HEK293 (cell line): ENCODE measurements around the gene EML4.

Source experiments
- GLIS2 ChIP-seq: fragments of 450-650 bp; formaldehyde crosslinking; IDR thresholded peaks from 2 replicates; pipeline ENCODE4 v1.5.1; 2016; ENCODE audit warnings: missing biosample characterization, missing genetic modification characterization
- KLF1 ChIP-seq: fragments of 450-650 bp; formaldehyde crosslinking; IDR thresholded peaks from 2 replicates; pipeline ENCODE4 v1.5.1; 2016; ENCODE audit warnings: missing biosample characterization, missing genetic modification characterization
- KLF17 ChIP-seq: fragments of 450-650 bp; formaldehyde crosslinking; IDR thresholded peaks from 2 replicates; pipeline ENCODE4 v1.5.1; 2016; ENCODE audit warnings: missing biosample characterization, missing genetic modification characterization
- KLF8 ChIP-seq: fragments of 450-650 bp; formaldehyde crosslinking; IDR thresholded peaks from 2 replicates; pipeline ENCODE4 v1.5.1; 2016; ENCODE audit warnings: missing biosample characterization, missing genetic modification characterization
- MYNN ChIP-seq: fragments of 450-650 bp; formaldehyde crosslinking; IDR thresholded peaks from 2 replicates; pipeline ENCODE4 v1.5.1; 2016; ENCODE audit warnings: missing biosample characterization, missing genetic modification characterization, borderline replicate concordance
- PRDM4 ChIP-seq: fragments of 450-650 bp; formaldehyde crosslinking; IDR thresholded peaks from 2 replicates; pipeline ENCODE4 v1.5.1; 2017; ENCODE audit warnings: missing biosample characterization, missing genetic modification characterization
- SCRT2 ChIP-seq: fragments of 450-650 bp; formaldehyde crosslinking; IDR thresholded peaks from 2 replicates; pipeline ENCODE4 v1.5.1; 2016; ENCODE audit warnings: missing biosample characterization, missing genetic modification characterization
- SP3 ChIP-seq: fragments of 450-650 bp; formaldehyde crosslinking; IDR thresholded peaks from 2 replicates; pipeline ENCODE4 v1.5.1; 2016; ENCODE audit warnings: missing biosample characterization, missing genetic modification characterization
- TRIM28 ChIP-seq: IDR thresholded peaks from 2 replicates; pipeline ENCODE4 v1.6.1; 2011; ENCODE audit warnings: low read length, control low read depth, borderline replicate concordance
- WT1 ChIP-seq: fragments of 450-650 bp; formaldehyde crosslinking; IDR thresholded peaks from 2 replicates; pipeline ENCODE4 v1.5.1; 2016; ENCODE audit warnings: missing biosample characterization, missing genetic modification characterization
- ZBTB17 ChIP-seq: fragments of 450-650 bp; formaldehyde crosslinking; IDR thresholded peaks from 2 replicates; pipeline ENCODE4 v1.5.1; 2016; ENCODE audit warnings: missing biosample characterization, missing genetic modification characterization
- ZBTB21 ChIP-seq: fragments of 450-650 bp; formaldehyde crosslinking; IDR thresholded peaks from 2 replicates; pipeline ENCODE4 v1.5.1; 2017; ENCODE audit warnings: missing biosample characterization, missing genetic modification characterization
- ZBTB8A ChIP-seq: fragments of 450-650 bp; formaldehyde crosslinking; IDR thresholded peaks from 2 replicates; pipeline ENCODE4 v1.5.1; 2016; ENCODE audit warnings: missing biosample characterization, missing genetic modification characterization
- ZFP69B ChIP-seq: fragments of 450-650 bp; formaldehyde crosslinking; IDR thresholded peaks from 2 replicates; pipeline ENCODE4 v1.5.1; 2016; ENCODE audit warnings: missing biosample characterization, missing genetic modification characterization
- ZNF10 ChIP-seq: fragments of 450-650 bp; formaldehyde crosslinking; IDR thresholded peaks from 2 replicates; pipeline ENCODE4 v1.5.1; 2017; ENCODE audit warnings: missing biosample characterization, missing genetic modification characterization
- ZNF121 ChIP-seq: fragments of 450-650 bp; formaldehyde crosslinking; IDR thresholded peaks from 2 replicates; pipeline ENCODE4 v1.5.1; 2016; ENCODE audit warnings: missing biosample characterization, missing genetic modification characterization
- ZNF132 ChIP-seq: fragments of 450-650 bp; formaldehyde crosslinking; IDR thresholded peaks from 2 replicates; pipeline ENCODE4 v1.5.1; 2017; ENCODE audit warnings: missing biosample characterization, missing genetic modification characterization, borderline replicate concordance
- ZNF148 ChIP-seq: fragments of 450-650 bp; formaldehyde crosslinking; IDR thresholded peaks from 2 replicates; pipeline ENCODE4 v1.5.0; 2017; ENCODE audit warnings: missing biosample characterization, missing genetic modification characterization, borderline replicate concordance
- ZNF175 ChIP-seq: fragments of 450-650 bp; formaldehyde crosslinking; IDR thresholded peaks from 2 replicates; pipeline ENCODE4 v1.5.1; 2016; ENCODE audit warnings: missing biosample characterization, missing genetic modification characterization
- ZNF223 ChIP-seq: fragments of 450-650 bp; formaldehyde crosslinking; IDR thresholded peaks from 2 replicates; pipeline ENCODE4 v1.5.1; 2016; ENCODE audit warnings: missing biosample characterization, missing genetic modification characterization
- ZNF354C ChIP-seq: fragments of 450-650 bp; formaldehyde crosslinking; IDR thresholded peaks from 2 replicates; pipeline ENCODE4 v1.5.1; 2016; ENCODE audit warnings: missing biosample characterization, missing genetic modification characterization, low read depth, borderline replicate concordance
- ZNF426 ChIP-seq: fragments of 450-650 bp; formaldehyde crosslinking; IDR thresholded peaks from 2 replicates; pipeline ENCODE4 v1.5.1; 2017; ENCODE audit warnings: missing biosample characterization, missing genetic modification characterization, mild to moderate bottlenecking, inconsistent platforms, moderate library complexity
- ZNF510 ChIP-seq: fragments of 450-650 bp; formaldehyde crosslinking; IDR thresholded peaks from 2 replicates; pipeline ENCODE4 v1.5.1; 2018; ENCODE audit warnings: mild to moderate bottlenecking, missing genetic modification characterization, missing biosample characterization; ENCODE audit not compliant: insufficient replicate concordance
- ZNF513 ChIP-seq: fragments of 450-650 bp; IDR thresholded peaks from 2 replicates; pipeline ENCODE4 v1.5.1; 2018; ENCODE audit warnings: missing biosample characterization, missing genetic modification characterization
- ZNF561 ChIP-seq: fragments of 450-650 bp; IDR thresholded peaks from 2 replicates; pipeline ENCODE4 v1.5.1; 2018; ENCODE audit warnings: missing biosample characterization, missing genetic modification characterization, borderline replicate concordance
- ZNF600 ChIP-seq: fragments of 450-650 bp; formaldehyde crosslinking; IDR thresholded peaks from 2 replicates; pipeline ENCODE4 v1.5.1; 2016; ENCODE audit warnings: missing biosample characterization, missing genetic modification characterization
- ZNF610 ChIP-seq: fragments of 450-650 bp; formaldehyde crosslinking; IDR thresholded peaks from 2 replicates; pipeline ENCODE4 v1.5.1; 2016; ENCODE audit warnings: missing biosample characterization, missing genetic modification characterization, borderline replicate concordance
- ZNF626 ChIP-seq: fragments of 450-650 bp; sonication (Bioruptor Pico); formaldehyde crosslinking; IDR thresholded peaks from 2 replicates; pipeline ENCODE4 v1.5.1; 2018; ENCODE audit warnings: missing biosample characterization, missing genetic modification characterization, inconsistent platforms
- ZNF629 ChIP-seq: fragments of 450-650 bp; formaldehyde crosslinking; IDR thresholded peaks from 2 replicates; pipeline ENCODE4 v1.5.1; 2017; ENCODE audit warnings: missing biosample characterization, missing genetic modification characterization
- ZNF692 ChIP-seq: fragments of 450-650 bp; formaldehyde crosslinking; IDR thresholded peaks from 2 replicates; pipeline ENCODE4 v1.5.1; 2016; ENCODE audit warnings: missing biosample characterization, missing genetic modification characterization
- ZNF704 ChIP-seq: fragments of 450-650 bp; formaldehyde crosslinking; IDR thresholded peaks from 2 replicates; pipeline ENCODE4 v1.5.1; 2016; ENCODE audit warnings: missing biosample characterization, missing genetic modification characterization
- ZNF768 ChIP-seq: fragments of 450-650 bp; formaldehyde crosslinking; IDR thresholded peaks from 2 replicates; pipeline ENCODE4 v1.5.1; 2018; ENCODE audit warnings: missing biosample characterization, mild to moderate bottlenecking, missing genetic modification characterization

The EML4 gene

GRCh38 chr2:42142547-42143184, 26.5 kb upstream of the EML4 start (continued):
- no peak for TF ChIP-seq ZNF768
- TF ChIP-seq KLF17 (tag by site-specific recombination): no peak
- TF ChIP-seq ZNF704: no peak
- TF ChIP-seq ZBTB21 (tag by site-specific recombination): no peak
- no peak for TF ChIP-seq ZBTB8A
- TF ChIP-seq KLF1: no peak
- no peak for TF ChIP-seq MYNN (tag by site-specific recombination)
- TF ChIP-seq KLF8 (tag by site-specific recombination): no peak
- no peak for TF ChIP-seq ZNF175 (tag by site-specific recombination)
- TF ChIP-seq GLIS2 (tag by site-specific recombination): peak; percentile 39; the same call in 1 of the 2 replicates
- peak; percentile 98 for TF ChIP-seq SCRT2
- no peak for TF ChIP-seq ZNF121
- no peak for TF ChIP-seq ZNF610
- TF ChIP-seq ZFP69B: 0 out of 2 replicates have a peak, but pooled peaks have one; percentile 25
- TF ChIP-seq ZNF692 (tag by site-specific recombination): no peak
- peak; percentile 58 for TF ChIP-seq ZNF600 (tag by site-specific recombination)
- TF ChIP-seq ZNF148 (tag by site-specific recombination): no peak
- TF ChIP-seq ZNF354C (tag by site-specific recombination): no peak
- no peak for TF ChIP-seq ZNF10 (tag by site-specific recombination)
- TF ChIP-seq TRIM28: no peak
- peak; percentile 93 for TF ChIP-seq WT1
- no peak for TF ChIP-seq ZNF561 (tag by site-specific recombination)
- TF ChIP-seq PRDM4 (tag by site-specific recombination): no peak
- no peak for TF ChIP-seq ZNF426
- peak; percentile 48; the same call in 1 of the 2 replicates for TF ChIP-seq ZBTB17 (tag by site-specific recombination)
- TF ChIP-seq ZNF223 (tag by site-specific recombination): no peak
- no peak for TF ChIP-seq ZNF513
- TF ChIP-seq ZNF132: no peak
- TF ChIP-seq ZNF629 (tag by site-specific recombination): peak; percentile 39
- TF ChIP-seq ZNF626 (tag by site-specific recombination): no peak
- no peak for TF ChIP-seq SP3 (tag by site-specific recombination)
- TF ChIP-seq ZNF510 (tag by site-specific recombination): no peak
